ENCODE results near the gene PLOD1. TPM values are rescaled to one million over a fixed set of nuclear protein-coding genes. Genes with fewer than 3 reads are reported as not detected.
"Not testable (repeated sequence)": the region's sequence is repeated elsewhere in the genome, so short reads cannot be mapped to it uniquely, and the experiment has no call there.

The PLOD1 gene
- polyA plus RNA-seq, 3 donors = 95.0 to 120 (median 98.6) TPM

- no peak for DNase-seq
Measured at GRCh38 chr1:12001249-12001917, 66.9 kb downstream of the PLOD1 start.

- no peak for DNase-seq
Measured at GRCh38 chr1:12001996-12002493, 67.5 kb downstream of the PLOD1 start.

GRCh38 chr1:12003762-12004161 is 69.2 kb downstream of the PLOD1 start:
- DNase-seq = no peak

GRCh38 chr1:12005488-12006166 is 71.1 kb downstream of the PLOD1 start:
- DNase-seq = no peak

GRCh38 chr1:12006167-12006921 is 71.8 kb downstream of the PLOD1 start:
- no peak for DNase-seq

GRCh38 chr1:12007204-12007603 is 72.7 kb downstream of the PLOD1 start:
- DNase-seq = no peak

GRCh38 chr1:12008355-12008754 is 73.8 kb downstream of the PLOD1 start:
- DNase-seq = not testable (repeated sequence)

- DNase-seq = no peak
Measured at GRCh38 chr1:12009318-12009947, 74.9 kb downstream of the PLOD1 start.

GRCh38 chr1:12010746-12011570 is 76.4 kb downstream of the PLOD1 start:
- no peak for DNase-seq

- DNase-seq = no peak
Measured at GRCh38 chr1:12011998-12012397, 77.5 kb downstream of the PLOD1 start.

GRCh38 chr1:12012560-12013316 is 78.2 kb downstream of the PLOD1 start:
- no peak for DNase-seq

GRCh38 chr1:12014141-12014991 is 79.8 kb downstream of the PLOD1 start:
- no peak for DNase-seq

- no peak for DNase-seq
Measured at GRCh38 chr1:12015001-12015491, 80.5 kb downstream of the PLOD1 start.

- no peak for DNase-seq
Measured at GRCh38 chr1:12015499-12015898, 81.0 kb downstream of the PLOD1 start.

- DNase-seq = no peak
Measured at GRCh38 chr1:12016182-12016581, 81.7 kb downstream of the PLOD1 start.

- no peak for DNase-seq
Measured at GRCh38 chr1:12019858-12020509, 85.5 kb downstream of the PLOD1 start.

GRCh38 chr1:12021616-12022015 is 87.1 kb downstream of the PLOD1 start:
- no peak for DNase-seq

GRCh38 chr1:12022036-12022435 is 87.5 kb downstream of the PLOD1 start:
- DNase-seq = no peak

Data from renal pelvis (tissue), 4 donors.